Endothelial cell (in vitro differentiated cells): Measurements from ENCODE around the gene STIM2. TPM values are rescaled to one million over a fixed set of nuclear protein-coding genes. Genes with fewer than 3 reads are reported as not detected.

Experiments
- DNase-seq: peaks from one replicate; pipeline ENCODE4 v3.0.0; 2021; ENCODE audit warnings: low spot score
- H3K27ac Mint-ChIP-seq: one replicate; pipeline ENCODE4 v1.8.0; 2021; ENCODE audit warnings: mixed read lengths, inconsistent platforms; ENCODE audit not compliant: unreplicated experiment
- H3K27me3 Mint-ChIP-seq: one replicate; pipeline ENCODE4 v1.8.0; 2021; ENCODE audit warnings: mild to moderate bottlenecking, moderate library complexity, mixed read lengths, inconsistent platforms; ENCODE audit not compliant: unreplicated experiment
- H3K36me3 Mint-ChIP-seq: one replicate; pipeline ENCODE4 v1.8.0; 2021; ENCODE audit warnings: mild to moderate bottlenecking, low read depth, mixed read lengths, inconsistent platforms; ENCODE audit not compliant: unreplicated experiment
- H3K4me1 Mint-ChIP-seq: one replicate; pipeline ENCODE4 v1.8.0; 2021; ENCODE audit warnings: mild to moderate bottlenecking, mixed read lengths, inconsistent platforms; ENCODE audit not compliant: unreplicated experiment
- H3K4me3 Mint-ChIP-seq: one replicate; pipeline ENCODE4 v1.8.0; 2021; ENCODE audit warnings: mild to moderate bottlenecking, mixed read lengths, inconsistent platforms; ENCODE audit not compliant: unreplicated experiment
- H3K9me3 Mint-ChIP-seq: one replicate; pipeline ENCODE4 v1.8.0; 2021; ENCODE audit warnings: mixed read lengths, inconsistent platforms; ENCODE audit not compliant: unreplicated experiment
- total RNA-seq: library from RNA; stranded (reverse); fragmentation: NEBNext Ultra II Directional; extraction: Animal tissue kit (Norgen Biotek cat#: 25700); gene quantifications from one replicate; pipeline ENCODE4 v1.2.1, GENCODE V29; 2021; ENCODE audit not compliant: unreplicated experiment
- TF ChIP-seq, protein P1 (sequence below): fragments of 200-600 bp; sonication (generic); IDR thresholded peaks from one replicate; pipeline ENCODE4 v1.5.0; 2021; ENCODE audit warnings: antibody characterized with exemption; ENCODE audit not compliant: unreplicated experiment

STIM2 gene
- total RNA-seq, 1 donor from 2014 or later: 65.7 TPM

DNA sequence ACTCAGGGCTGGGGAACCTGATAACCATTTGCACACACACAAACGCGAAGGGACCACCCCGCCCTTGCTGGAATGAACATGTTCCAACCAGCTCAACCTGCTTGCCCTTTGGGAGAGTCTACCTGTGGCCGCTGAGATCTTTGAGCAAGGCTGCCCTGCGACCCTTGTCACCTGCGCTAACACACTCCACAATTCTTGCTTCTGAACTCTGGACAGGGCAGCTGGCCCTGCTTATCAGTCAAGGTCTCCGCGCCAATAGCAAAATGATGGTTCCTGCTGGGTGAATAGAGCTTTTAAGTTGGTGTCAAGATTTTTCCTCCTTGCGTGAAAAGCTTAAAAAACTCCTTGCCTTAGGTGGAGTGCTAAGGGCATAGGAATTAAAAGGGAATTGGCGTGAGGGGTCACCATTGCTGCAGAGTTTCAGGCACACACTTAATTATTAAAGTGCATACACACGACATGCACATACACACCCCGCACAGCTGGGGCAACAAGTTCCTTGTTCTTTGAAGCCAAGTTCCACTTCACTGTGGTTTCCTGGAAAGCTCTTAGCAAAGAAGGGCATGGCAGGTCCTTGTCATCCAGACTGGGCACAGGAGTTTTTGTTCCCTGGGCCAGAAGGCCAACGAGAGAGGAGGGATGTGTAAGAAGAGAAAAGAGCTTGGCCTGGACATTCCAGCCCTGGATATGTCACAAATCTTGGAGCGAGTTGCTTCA lies 207.7 kb downstream of the STIM2 start:
- H3K4me1 Mint-ChIP-seq: no peaks in the 10 kb centered on the region
- H3K27ac Mint-ChIP-seq: no peak overlapping the region
- no peaks in the 10 kb centered on the region for H3K9me3 Mint-ChIP-seq
- no peak overlapping the region for H3K4me3 Mint-ChIP-seq
- H3K36me3 Mint-ChIP-seq: no peaks in the 10 kb centered on the region
- DNase-seq: no peak
- TF ChIP-seq, protein P1, sequence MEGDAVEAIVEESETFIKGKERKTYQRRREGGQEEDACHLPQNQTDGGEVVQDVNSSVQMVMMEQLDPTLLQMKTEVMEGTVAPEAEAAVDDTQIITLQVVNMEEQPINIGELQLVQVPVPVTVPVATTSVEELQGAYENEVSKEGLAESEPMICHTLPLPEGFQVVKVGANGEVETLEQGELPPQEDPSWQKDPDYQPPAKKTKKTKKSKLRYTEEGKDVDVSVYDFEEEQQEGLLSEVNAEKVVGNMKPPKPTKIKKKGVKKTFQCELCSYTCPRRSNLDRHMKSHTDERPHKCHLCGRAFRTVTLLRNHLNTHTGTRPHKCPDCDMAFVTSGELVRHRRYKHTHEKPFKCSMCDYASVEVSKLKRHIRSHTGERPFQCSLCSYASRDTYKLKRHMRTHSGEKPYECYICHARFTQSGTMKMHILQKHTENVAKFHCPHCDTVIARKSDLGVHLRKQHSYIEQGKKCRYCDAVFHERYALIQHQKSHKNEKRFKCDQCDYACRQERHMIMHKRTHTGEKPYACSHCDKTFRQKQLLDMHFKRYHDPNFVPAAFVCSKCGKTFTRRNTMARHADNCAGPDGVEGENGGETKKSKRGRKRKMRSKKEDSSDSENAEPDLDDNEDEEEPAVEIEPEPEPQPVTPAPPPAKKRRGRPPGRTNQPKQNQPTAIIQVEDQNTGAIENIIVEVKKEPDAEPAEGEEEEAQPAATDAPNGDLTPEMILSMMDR: no peak
- peaks cover 2% of the 10 kb centered on the region for H3K27me3 Mint-ChIP-seq
